SK-N-MC (cell line): ENCODE measurements around the gene SYT2.

Source experiments
- FOXP2 ChIP-seq: optimal IDR thresholded peaks from 2 replicates; pipeline ENCODE3; 2011; ENCODE audit warnings: mild to moderate bottlenecking, moderate library complexity; ENCODE audit not compliant: insufficient read depth; ENCODE audit errors: extremely low read length, control extremely low read depth
- POLR2AphosphoS5 ChIP-seq: IDR thresholded peaks from 2 replicates; pipeline ENCODE4 v1.6.1; 2012; ENCODE audit warnings: mild to moderate bottlenecking, low read depth, low read length, borderline replicate concordance

GRCh38 chr1:202643397-202644218, 66.6 kb downstream of the SYT2 start:
- TF ChIP-seq POLR2AphosphoS5 (no peak), FOXP2 (no peak)
